Upper lobe of left lung (tissue), 6 donors: ENCODE results near the gene ELOVL6. TPM values are rescaled to one million over a fixed set of nuclear protein-coding genes. Genes with fewer than 3 reads are reported as not detected.

Experiments
- ATAC-seq, 2 donors: fragments of 200-7000 bp; cut with Tn5 transposase; one replicate each; pipeline ENCODE4 v1.9.1; 2022; ENCODE audit warnings: mild to moderate bottlenecking in 2 of 2, moderate library complexity in 2 of 2; ENCODE audit not compliant: low FRiP score in 2 of 2
- DNase-seq, 2 donors: peaks; one replicate each; pipeline ENCODE4 v3.0.0-alpha.2; 2019 to 2020
- H3K27ac ChIP-seq, 4 donors: fragments of 200-600 bp; sonication (generic); one replicate each; pipeline ENCODE4 v1.5.1; 2016 to 2019
- H3K27me3 ChIP-seq, 4 donors: fragments of 200-600 bp; sonication (generic); one replicate each; pipeline ENCODE4 v1.5.1; 2017 to 2019
- H3K36me3 ChIP-seq, 4 donors: fragments of 200-600 bp; sonication (generic); one replicate each; pipeline ENCODE4 v1.5.1; 2016 to 2019
- H3K4me1 ChIP-seq, 4 donors: fragments of 200-600 bp; sonication (generic); one replicate each; pipeline ENCODE4 v1.5.1; 2018 to 2019
- H3K4me3 ChIP-seq, 4 donors: fragments of 200-600 bp; sonication (generic); one replicate each; pipeline ENCODE4 v1.5.1; 2017 to 2019; ENCODE audit warnings: mild to moderate bottlenecking in 2 of 4, moderate library complexity in 1 of 4
- H3K9me3 ChIP-seq, 4 donors: fragments of 200-600 bp; sonication (generic); one replicate each; pipeline ENCODE4 v1.5.1; 2018 to 2019
- CTCF ChIP-seq, 6 experiments: fragments of 450-650 bp in 4 of 6; fragments of 200-600 bp in 2 of 6; sonication (generic) in 2 of 6; IDR thresholded peaks; one replicate each; pipeline ENCODE4 v1.5.1; 2016 to 2019; ENCODE audit warnings: antibody characterized with exemption in 6 of 6
- EP300 ChIP-seq, 4 donors: sonication (generic); formaldehyde crosslinking; IDR thresholded peaks; one replicate each; pipeline ENCODE4 v1.5.1; 2017; ENCODE audit warnings: antibody characterized with exemption in 4 of 4, control low read depth in 2 of 4
- POLR2A ChIP-seq, 4 donors: fragments of 450-650 bp; IDR thresholded peaks; one replicate each; pipeline ENCODE4 v1.5.1; 2016 to 2017; ENCODE audit warnings: antibody characterized with exemption in 4 of 4, mild to moderate bottlenecking in 2 of 4
- POLR2AphosphoS5 ChIP-seq, 2 donors: sonication (generic); formaldehyde crosslinking; IDR thresholded peaks; one replicate each; pipeline ENCODE4 v1.5.1; 2017; ENCODE audit warnings: antibody characterized with exemption in 2 of 2
- WGBS, 2 donors: methylation state at CpG; one replicate each; pipeline ENCODE4 v1.1.5; 2017 to 2018; 5-methylcytosine and 5-hydroxymethylcytosine counted together
- total RNA-seq, 6 donors: library from RNA; depleted of rRNA in 4 of 6; stranded (reverse); fragments of >200 nt in 4 of 6; gene quantifications; one replicate each; pipeline versions ENCODE4 v1.1.0 to v1.2.1, GENCODE V29; 2016 to 2021
- donor health status: DM: no; HTN: no; CAD: no; lungs with moderate emphysema.
- donor health status: DM: no; HTN: yes; CAD: no; lungs with severe emphysema.

Gene ELOVL6
- total RNA-seq, 6 donors from 2014 or later: 2.1 to 10.2 (median 4.3) TPM

DNA sequence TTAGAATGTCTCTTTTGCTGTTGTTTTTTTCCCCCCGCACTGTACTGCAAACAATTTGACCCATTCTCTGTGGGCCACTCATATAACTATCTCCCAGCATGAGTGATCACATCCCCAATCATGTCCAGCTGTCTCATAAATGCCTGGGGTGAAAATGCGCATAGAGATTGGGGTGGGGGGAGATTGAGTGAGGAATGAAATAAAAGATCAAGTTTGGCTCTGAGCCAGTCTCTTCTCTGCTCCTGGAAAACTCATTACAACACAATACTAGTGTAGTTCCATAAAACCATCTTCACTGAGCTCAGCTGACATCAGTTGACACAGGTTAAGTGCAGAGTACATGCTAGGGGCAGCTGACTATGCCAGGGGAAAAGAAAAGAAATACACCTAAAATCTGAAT, 188.9 kb downstream of the ELOVL6 start:
- TF ChIP-seq EP300 (IDR thresholded peaks at IDR 0.05) (no peak), POLR2A (IDR thresholded peaks at IDR 0.05) (no peak), CTCF (IDR thresholded peaks at IDR 0.05) (no peak), POLR2AphosphoS5 (IDR thresholded peaks at IDR 0.05) (no peak)
- Histone ChIP-seq H3K9me3 (no peaks in the 10 kb centered on the region), H3K27ac (no peak overlapping the region), H3K36me3 (no peaks in the 10 kb centered on the region), H3K27me3 (no peaks in the 10 kb centered on the region), H3K4me3 (no peak overlapping the region), H3K4me1 (no peaks in the 10 kb centered on the region)
- DNase-seq: no peak
- 91% methylated on average over 2 of the region's 2 CpGs for WGBS, 2 donors
- ATAC-seq: no peak

DNA sequence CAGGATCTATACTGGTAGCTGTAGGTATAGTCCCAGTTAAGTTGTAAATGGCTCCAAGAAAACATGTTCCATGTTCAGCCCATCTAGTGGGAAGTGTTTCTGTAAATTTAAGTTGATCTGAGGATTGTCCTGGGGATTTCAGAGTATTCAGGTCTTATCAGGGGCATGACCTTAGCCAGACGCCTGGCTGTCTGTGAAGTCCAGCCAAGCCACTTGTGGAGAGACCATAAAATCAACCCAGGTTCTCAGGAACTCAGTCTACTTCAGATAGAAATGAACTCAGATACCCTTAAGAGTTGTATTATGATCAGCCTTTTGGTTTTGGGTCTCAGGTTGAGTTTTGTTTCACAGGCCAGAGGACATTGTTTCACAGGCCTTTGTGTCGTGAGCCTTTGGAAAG, 189.9 kb downstream of the ELOVL6 start:
- DNase-seq: no peak
- H3K36me3 ChIP-seq: no peaks in the 10 kb centered on the region
- ATAC-seq: no peak
- 81 to 84% methylated on average over 2 of the region's 2 CpGs for WGBS, 2 donors
- no peaks in the 10 kb centered on the region for H3K27me3 ChIP-seq
- no peak overlapping the region for H3K27ac ChIP-seq
- no peak overlapping the region for H3K4me3 ChIP-seq
- TF ChIP-seq POLR2AphosphoS5 (IDR thresholded peaks at IDR 0.05) (no peak), EP300 (IDR thresholded peaks at IDR 0.05) (no peak)
- no peaks in the 10 kb centered on the region for H3K9me3 ChIP-seq
- H3K4me1 ChIP-seq: no peaks in the 10 kb centered on the region

DNA sequence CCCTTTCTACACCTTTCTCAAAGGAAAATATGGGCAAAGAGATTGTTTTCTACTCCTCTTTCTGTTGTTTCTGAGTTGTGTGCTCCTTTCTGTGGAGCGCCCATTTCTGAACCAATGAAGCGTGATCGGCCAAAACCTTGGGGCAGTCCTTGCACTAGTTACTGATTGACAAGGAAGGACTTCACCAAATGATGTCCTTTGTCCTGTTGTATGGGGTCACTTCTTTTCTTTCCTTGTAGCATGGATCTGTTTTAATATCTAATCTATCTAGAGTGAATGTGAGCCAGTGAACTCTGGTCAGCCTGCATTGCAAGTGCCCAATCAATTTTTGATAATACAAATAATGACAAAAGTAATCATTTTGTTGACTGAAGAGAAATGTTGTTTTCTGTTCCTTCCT, 191.2 kb downstream of the ELOVL6 start:
- no peak overlapping the region for H3K27ac ChIP-seq
- H3K4me3 ChIP-seq: no peak overlapping the region
- no peak for DNase-seq
- ATAC-seq: no peak
- TF ChIP-seq POLR2AphosphoS5 (IDR thresholded peaks at IDR 0.05): no peak
- no peak for TF ChIP-seq POLR2A (IDR thresholded peaks at IDR 0.05)
- no peak for TF ChIP-seq CTCF (IDR thresholded peaks at IDR 0.05)
- no peak for TF ChIP-seq EP300 (IDR thresholded peaks at IDR 0.05)
- no peaks in the 10 kb centered on the region for H3K36me3 ChIP-seq
- no peaks in the 10 kb centered on the region for H3K27me3 ChIP-seq
- WGBS, 2 donors: 98 to 100% methylated on average over 3 of the region's 3 CpGs
- no peaks in the 10 kb centered on the region for H3K9me3 ChIP-seq
- no peaks in the 10 kb centered on the region for H3K4me1 ChIP-seq

GRCh38 chr4:110005461-110006056, 192.9 kb downstream of the ELOVL6 start:
- WGBS, 2 donors: 5 to 6% methylated on average over 1 of the region's 1 CpG
- TF ChIP-seq CTCF (IDR thresholded peaks at IDR 0.05) (peak in 5 of 6 experiments; percentile 28 to 63 (median 56)), POLR2AphosphoS5 (IDR thresholded peaks at IDR 0.05) (no peak)
- Histone ChIP-seq H3K9me3 (no peaks in the 10 kb centered on the region), H3K4me3 (no peak overlapping the region), H3K36me3 (no peaks in the 10 kb centered on the region), H3K27ac (no peak overlapping the region), H3K4me1 (no peaks in the 10 kb centered on the region), H3K27me3 (no peaks in the 10 kb centered on the region)
- ATAC-seq (peak in 1 of 2 donors; percentile 72), DNase-seq (no peak)

- H3K27ac ChIP-seq: no peak overlapping the region
- no peaks in the 10 kb centered on the region for H3K36me3 ChIP-seq
- no peaks in the 10 kb centered on the region for H3K27me3 ChIP-seq
- WGBS, 2 donors: 71 to 87% methylated on average over 1 of the region's 1 CpG
- no peak overlapping the region for H3K4me3 ChIP-seq
- DNase-seq: no peak
- no peaks in the 10 kb centered on the region for H3K9me3 ChIP-seq
- ATAC-seq: no peak
- H3K4me1 ChIP-seq: no peaks in the 10 kb centered on the region
- TF ChIP-seq EP300 (IDR thresholded peaks at IDR 0.05): no peak
- TF ChIP-seq POLR2A (IDR thresholded peaks at IDR 0.05): no peak
- no peak for TF ChIP-seq CTCF (IDR thresholded peaks at IDR 0.05)
- TF ChIP-seq POLR2AphosphoS5 (IDR thresholded peaks at IDR 0.05): no peak
These were observed 193.9 kb downstream of the ELOVL6 start for GRCh38 chr4:110004556-110004955.
